ENCODE data around the gene ZFPL1.

Gene ZFPL1

GRCh38 chr11:65086809-65087208, 2.8 kb downstream of the ZFPL1 start:
- H3K27ac ChIP-seq = no peak overlapping the region
- no peak for TF ChIP-seq ZFX (IDR thresholded peaks at IDR 0.05)
- TF ChIP-seq CTCF (conservative IDR thresholded peaks at IDR 0.05) = no peak

DNA sequence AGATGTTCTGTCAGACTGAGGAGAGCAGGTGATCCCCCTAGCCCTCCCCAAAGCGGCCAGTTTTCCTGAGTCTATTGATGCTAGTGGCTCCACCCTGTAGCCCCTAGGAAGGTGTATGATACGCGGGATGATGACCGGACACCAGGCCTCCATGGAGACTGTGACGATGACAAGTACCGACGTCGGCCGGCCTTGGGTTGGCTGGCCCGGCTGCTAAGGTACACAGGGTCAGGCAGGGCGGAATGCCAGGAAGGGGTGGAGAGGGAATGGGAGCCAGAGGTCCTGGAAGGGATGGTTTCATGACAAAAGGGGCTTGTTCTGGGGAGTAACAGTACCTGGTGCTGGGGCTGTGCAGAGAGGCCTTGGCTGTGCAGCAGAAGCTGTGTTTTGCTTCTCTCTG, 3.2 kb downstream of the ZFPL1 start:
- no peak for TF ChIP-seq CTCF (conservative IDR thresholded peaks at IDR 0.05)
- TF ChIP-seq ZFX (IDR thresholded peaks at IDR 0.05) = no peak
- H3K27ac ChIP-seq = no peak overlapping the region

- no peak overlapping the region for H3K27ac ChIP-seq
- TF ChIP-seq ZFX (IDR thresholded peaks at IDR 0.05) = no peak
- TF ChIP-seq CTCF (conservative IDR thresholded peaks at IDR 0.05) = no peak
These were observed 3.8 kb downstream of the ZFPL1 start for GRCh38 chr11:65087827-65088226.

DNA sequence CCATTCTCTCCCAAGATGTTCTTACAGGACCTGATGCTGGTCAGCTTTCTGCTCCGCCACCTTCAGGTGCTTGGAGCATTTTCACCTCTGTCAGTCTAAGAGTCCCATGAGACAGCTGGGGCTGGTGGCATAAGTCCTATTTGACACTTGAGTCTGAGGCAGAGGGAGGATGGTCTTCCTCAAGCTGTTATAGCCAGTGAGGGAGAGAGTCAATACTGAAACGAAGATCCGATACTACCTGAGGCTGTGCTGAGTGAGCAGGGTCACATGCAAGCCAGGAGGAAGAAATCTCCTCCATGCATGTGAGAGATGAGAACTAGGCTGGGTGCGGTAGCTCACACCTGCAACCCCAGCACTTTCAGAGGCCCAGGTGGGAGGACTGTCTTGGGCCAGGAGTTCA, 5.6 kb downstream of the ZFPL1 start:
- TF ChIP-seq CTCF (conservative IDR thresholded peaks at IDR 0.05) = no peak
- no peak for TF ChIP-seq ZFX (IDR thresholded peaks at IDR 0.05)

GRCh38 chr11:65090628-65091027, 6.6 kb downstream of the ZFPL1 start:
- no peak overlapping the region for H3K27ac ChIP-seq
- TF ChIP-seq ZFX (IDR thresholded peaks at IDR 0.05) (no peak), CTCF (conservative IDR thresholded peaks at IDR 0.05) (no peak)

More for the DNA sequence above, 5.6 kb downstream of the ZFPL1 start:
- no peak overlapping the region for H3K27ac ChIP-seq

DNA sequence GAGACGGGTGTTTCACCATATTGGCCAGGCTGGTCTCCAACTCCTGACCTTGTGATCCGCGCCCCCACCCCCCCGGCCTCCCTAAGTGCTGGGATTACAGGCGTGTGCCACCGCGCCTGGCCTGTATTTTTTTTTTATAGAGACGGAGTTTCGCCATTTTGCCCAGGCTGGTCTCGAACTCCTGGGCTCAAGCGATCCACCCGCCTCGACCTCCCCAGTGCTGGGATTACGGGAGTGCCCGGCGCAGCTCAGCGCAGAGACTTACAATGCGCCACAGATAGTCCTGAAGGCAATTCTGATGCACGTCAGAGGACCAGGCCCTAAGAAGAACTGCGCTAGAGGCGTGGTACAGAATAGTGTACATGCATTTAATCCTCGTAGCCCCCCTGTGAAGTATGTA, 11.4 kb downstream of the ZFPL1 start:
- peak overlapping the region; percentile 88 for H3K27ac ChIP-seq
- TF ChIP-seq CTCF (conservative IDR thresholded peaks at IDR 0.05) (no peak), ZFX (IDR thresholded peaks at IDR 0.05) (no peak)

- peak within 1 kb of the TSS; percentile 88 for H3K27ac ChIP-seq
- TF ChIP-seq ZFX (IDR thresholded peaks at IDR 0.05) (peak; percentile 88; the same call in 1 of the 2 replicates), CTCF (conservative IDR thresholded peaks at IDR 0.05) (no peak)
These were observed 12.2 kb downstream of the ZFPL1 start, which contains the start of gene VPS51 for GRCh38 chr11:65095974-65096806. TSS of gene VPS51 (plus strand) at chr11:65096214. CDS start at chr11:65096251, 37 bp downstream.

Measured in C4-2B (cell line).